K562 (cell line): Measurements from ENCODE around the gene LEPR. TPM values are rescaled to one million over a fixed set of nuclear protein-coding genes. Genes with fewer than 3 reads are reported as not detected.
A peak's percentile ranks its signal among the peaks of the same experiment; 100 is the strongest.

ENCODE experiments used
- ATAC-seq: fragments of 200-7000 bp; cut with Tn5 transposase; 3 replicates; pipeline ENCODE4 v1.9.1; 2020; ENCODE audit warnings: moderate library complexity
- BruUV-seq: library from RNA; stranded (reverse); fragments of 400-500 nt; replicated peaks from 2 replicates; lab custom pipeline; 2021; lab: Mats Ljungman, UMichigan
- CTCF ChIA-PET: fragments of 300-600 bp; formaldehyde crosslinking; extraction: SDS; loops from one replicate; lab custom pipeline; 2021; ENCODE audit warnings: low intra/inter-chr PET ratio; lab: Yijun Ruan, JAX
- POLR2A ChIA-PET: fragments of 300-600, 350-650 bp; sonication (Branson Sonifier 250); formaldehyde crosslinking; extraction: SDS; loops from one replicate; lab custom pipeline; 2021; ENCODE audit warnings: antibody characterized with exemption, inconsistent platforms; lab: Yijun Ruan, JAX
- DNase-seq, 4 experiments: peaks; one replicate each; pipeline versions ENCODE4 v3.0.0 to v3.0.0-alpha.2; 2011 to 2018; ENCODE audit warnings: low spot score in 3 of 4, mixed read lengths in 3 of 4; ENCODE audit errors: extremely low read depth in 1 of 4
- FAIRE-seq: peaks from 2 replicates; lab custom pipeline; 2011; peaks lifted over from hg19 to GRCh38; lab: Jason Lieb, UNC
- H2AFZ ChIP-seq: 2 replicates; pipeline ENCODE4 v1.6.0; 2011; ENCODE audit warnings: low read depth, low read length, control low read depth, inconsistent platforms
- H3K27ac ChIP-seq: fragments of 200-600 bp; 3 replicates; pipeline ENCODE4 v1.8.0; 2011; ENCODE audit warnings: low read depth, mild to moderate bottlenecking, control low read depth, inconsistent platforms, low read length, moderate library complexity, mixed read lengths; ENCODE audit errors: extremely low read depth
- H3K27me3 ChIP-seq, 2 experiments: fragments of 300-600 bp in 1 of 2; 2 replicates in 1 of 2; 3 replicates in 1 of 2; pipeline versions ENCODE4 v1.6.0 to v1.8.0; 2011; ENCODE audit warnings: inconsistent platforms in 2 of 2, low read length in 2 of 2, mild to moderate bottlenecking in 1 of 2, mixed read lengths in 1 of 2, moderate library complexity in 1 of 2; ENCODE audit not compliant: control insufficient read depth in 2 of 2, insufficient read depth in 2 of 2
- H3K36me3 ChIP-seq: fragments of 300-600 bp; 3 replicates; pipeline ENCODE4 v1.8.0; 2011; ENCODE audit warnings: mild to moderate bottlenecking, low read length, inconsistent platforms; ENCODE audit not compliant: control insufficient read depth, insufficient read depth
- H3K4me1 ChIP-seq, 2 experiments: fragments of 200-600 bp in 1 of 2; replicated peaks in 1 of 2; 2 replicates in 1 of 2; 3 replicates in 1 of 2; pipeline versions ENCODE4 v1.5.1 to v1.8.0; 2011; ENCODE audit warnings: inconsistent platforms in 2 of 2, low read length in 2 of 2, mild to moderate bottlenecking in 1 of 2, mixed read lengths in 1 of 2, moderate library complexity in 1 of 2; ENCODE audit not compliant: control insufficient read depth in 2 of 2, insufficient read depth in 2 of 2
- H3K4me2 ChIP-seq: 2 replicates; pipeline ENCODE4 v1.6.1; 2011; ENCODE audit warnings: low read length, control low read depth, inconsistent platforms, mixed read lengths; ENCODE audit not compliant: insufficient read depth
- H3K4me3 ChIP-seq: fragments of 200-600 bp; sonication (generic), shearing (Covaris generic); 2 replicates; pipeline ENCODE4 v1.5.1; 2016; ENCODE audit warnings: control low read depth, inconsistent platforms
- H3K79me2 ChIP-seq: fragments of 200-600 bp; 3 replicates; pipeline ENCODE4 v1.8.0; 2011; ENCODE audit warnings: low read length, inconsistent platforms; ENCODE audit not compliant: control insufficient read depth, insufficient read depth
- H3K9ac ChIP-seq, 2 experiments: 2 replicates each; pipeline versions ENCODE4 v1.6.0 to v1.6.1; 2011; ENCODE audit warnings: low read depth in 2 of 2, low read length in 2 of 2, control low read depth in 1 of 2, inconsistent platforms in 1 of 2, mild to moderate bottlenecking in 1 of 2, mixed read lengths in 1 of 2; ENCODE audit not compliant: insufficient read depth in 1 of 2
- H3K9me1 ChIP-seq: one replicate; pipeline ENCODE4 v1.6.0; 2011; ENCODE audit warnings: inconsistent platforms, mild to moderate bottlenecking, low read length, moderate library complexity; ENCODE audit not compliant: control insufficient read depth, insufficient read depth
- H3K9me3 ChIP-seq: replicated peaks from 2 replicates; pipeline ENCODE4 v1.5.1; 2011; ENCODE audit warnings: low read depth, low read length, inconsistent platforms; ENCODE audit not compliant: control insufficient read depth, insufficient read depth
- H4K20me1 ChIP-seq: replicated peaks from 2 replicates; pipeline ENCODE4 v1.6.1; 2011; ENCODE audit warnings: low read length, inconsistent platforms, mixed read lengths; ENCODE audit not compliant: control insufficient read depth, insufficient read depth
- ARID1B ChIP-seq: fragments of 450-650 bp; IDR thresholded peaks from 2 replicates; pipeline ENCODE4 v1.6.1; 2016; ENCODE audit warnings: antibody characterized with exemption, mild to moderate bottlenecking, inconsistent platforms
- CBX1 ChIP-seq: sonication (generic); IDR thresholded peaks from 2 replicates; pipeline ENCODE4 v1.6.1; 2016; ENCODE audit warnings: antibody characterized with exemption, low read depth, mild to moderate bottlenecking
- CC2D1A ChIP-seq: fragments of 450-650 bp; IDR thresholded peaks from 2 replicates; pipeline ENCODE4 v1.6.1; 2017; ENCODE audit warnings: mild to moderate bottlenecking
- CHCHD3 ChIP-seq: fragments of 250-450 bp; sonication (Bioruptor Pico); IDR thresholded peaks from 2 replicates; pipeline ENCODE4 v2.1.2; 2022; ENCODE audit warnings: mild to moderate bottlenecking
- EWSR1 ChIP-seq: fragments of 450-650 bp; IDR thresholded peaks from 2 replicates; pipeline ENCODE4 v1.6.1; 2018; ENCODE audit warnings: borderline replicate concordance, mild to moderate bottlenecking, low read depth, moderate library complexity; ENCODE audit not compliant: partially characterized antibody
- FOXA1 ChIP-seq: fragments of 450-650 bp; IDR thresholded peaks from 2 replicates; pipeline ENCODE4 v1.6.1; 2016; ENCODE audit warnings: mild to moderate bottlenecking, borderline replicate concordance
- GATAD2A ChIP-seq: fragments of 450-650 bp; IDR thresholded peaks from 2 replicates; pipeline ENCODE4 v1.6.1; 2017
- HDAC8 ChIP-seq: fragments of 450-650 bp; IDR thresholded peaks from 2 replicates; pipeline ENCODE4 v1.6.1; 2016; ENCODE audit warnings: mild to moderate bottlenecking, missing genetic modification characterization, moderate library complexity, missing compliant biosample characterization
- HNRNPL ChIP-seq: fragments of 200-400 bp; formaldehyde crosslinking; IDR thresholded peaks from 2 replicates; pipeline ENCODE4 v1.6.1; 2017; ENCODE audit warnings: low read depth, mild to moderate bottlenecking, low read length
- IFI16 ChIP-seq: fragments of 250-450 bp; sonication (Bioruptor Pico); IDR thresholded peaks from 2 replicates; pipeline ENCODE4 v2.1.2; 2022; ENCODE audit warnings: mild to moderate bottlenecking, inconsistent platforms
- NFE2L1 ChIP-seq: fragments of 450-650 bp; IDR thresholded peaks from 2 replicates; pipeline ENCODE4 v1.6.1; 2016; ENCODE audit warnings: missing genetic modification characterization, low read depth, mild to moderate bottlenecking, missing compliant biosample characterization, moderate library complexity, borderline replicate concordance
- PHB2 ChIP-seq: fragments of 450-650 bp; IDR thresholded peaks from 2 replicates; pipeline ENCODE4 v1.6.1; 2017; ENCODE audit warnings: low read depth
- POLR3A ChIP-seq: IDR thresholded peaks from 2 replicates; pipeline ENCODE4 v1.6.1; 2011; ENCODE audit warnings: borderline replicate concordance, mild to moderate bottlenecking, moderate library complexity; ENCODE audit not compliant: insufficient read length, insufficient read depth; ENCODE audit errors: extremely low read depth
- SMARCA4 ChIP-seq: fragments of 450-650 bp; IDR thresholded peaks from 2 replicates; pipeline ENCODE4 v1.6.1; 2016
- XRCC5 ChIP-seq: fragments of 200-400 bp; formaldehyde crosslinking; IDR thresholded peaks from 2 replicates; pipeline ENCODE4 v1.6.1; 2017; ENCODE audit warnings: low read depth, mild to moderate bottlenecking, low read length
- ZBED1 ChIP-seq: IDR thresholded peaks from 2 replicates; pipeline ENCODE4 v1.6.1; 2014
- ZNF12 ChIP-seq: sonication (generic); formaldehyde crosslinking; IDR thresholded peaks from 2 replicates; pipeline ENCODE4 v1.4.0; 2020; ENCODE audit warnings: mild to moderate bottlenecking, missing genetic modification reagents
- ZNF121 ChIP-seq: sonication (generic); formaldehyde crosslinking; conservative IDR thresholded peaks from 2 replicates; pipeline ENCODE4 v1.8.0; 2022; ENCODE audit warnings: missing genetic modification reagents
- WGBS: fragments of 100-300 bp; shearing (Covaris generic); methylation state at CpG from one replicate; pipeline ENCODE4 v1.1.6; 2016; ENCODE audit warnings: low coverage, mixed read lengths; ENCODE audit not compliant: insufficient coverage; ENCODE audit errors: missing lambda C conversion rate; 5-methylcytosine and 5-hydroxymethylcytosine counted together
- in situ Hi-C: fragments of 300-500 bp; cut with MboI; formaldehyde crosslinking; loops from 4 replicates; pipeline ENCODE4 v1.15.0; 2018; ENCODE audit warnings: inconsistent platforms, mixed read lengths
- intact Hi-C: fragments of 100-400 bp; cut with micrococcal nuclease; formaldehyde crosslinking; loops from 2 replicates; pipeline ENCODE4 v1.14.2; 2022
- polyA plus RNA-seq, 8 experiments: library from polyadenylated mRNA; depleted of rRNA in 4 of 8; stranded (reverse) in 5 of 8; unstranded in 3 of 8; fragments of >200 nt; fragmentation: Nextera tagmentation in 2 of 8; fragmentation: Illumina TruSeq in 1 of 8; extraction: Ambion mirVana in 2 of 8; extraction: Trizol in 1 of 8; gene quantifications; 2 replicates each; pipeline versions ENCODE4 v1.2.1 to v1.2.3, GENCODE V29; 2011 to 2014; ENCODE audit warnings: inconsistent platforms in 1 of 8, missing spikeins in 1 of 8
- total RNA-seq, 7 experiments: library from RNA; depleted of rRNA in 6 of 7; stranded (reverse); fragments of >200 nt in 6 of 7; fragmentation: Illumina TruSeq in 2 of 7; extraction: Trizol in 2 of 7; gene quantifications; 2 replicates each; pipeline versions ENCODE4 v1.2.1 to v1.2.3, GENCODE V29; 2011 to 2021; ENCODE audit warnings: low replicate concordance in 1 of 7
- TF ChIP-seq, protein P1 (sequence below), 3 experiments: IDR thresholded peaks in 2 of 3; conservative IDR thresholded peaks in 1 of 3; 2 replicates each; pipeline ENCODE4 v1.5.1; 2011 to 2012; ENCODE audit warnings: low read length in 3 of 3, mild to moderate bottlenecking in 3 of 3, control low read depth in 2 of 3, improper control_type of control experiment in 1 of 3, inconsistent platforms in 1 of 3, low read depth in 1 of 3, mixed read lengths in 1 of 3, moderate library complexity in 1 of 3; ENCODE audit not compliant: insufficient read depth in 2 of 3
- TF ChIP-seq, protein P2 (sequence below): sonication (generic); IDR thresholded peaks from 2 replicates; pipeline ENCODE4 v1.6.1; 2016
- TF ChIP-seq, protein P3 (sequence below): fragments of 450-650 bp; IDR thresholded peaks from 2 replicates; pipeline ENCODE4 v1.6.1; 2018; ENCODE audit warnings: mild to moderate bottlenecking, low read depth; ENCODE audit not compliant: partially characterized antibody

LEPR gene
- total and polyA plus RNA-seq, 9 of the 15 experiments (the other 6 are each of a cell fraction or from before 2014, with no cell fraction given) = 12.2 to 111 (median 43.1) TPM

DNA sequence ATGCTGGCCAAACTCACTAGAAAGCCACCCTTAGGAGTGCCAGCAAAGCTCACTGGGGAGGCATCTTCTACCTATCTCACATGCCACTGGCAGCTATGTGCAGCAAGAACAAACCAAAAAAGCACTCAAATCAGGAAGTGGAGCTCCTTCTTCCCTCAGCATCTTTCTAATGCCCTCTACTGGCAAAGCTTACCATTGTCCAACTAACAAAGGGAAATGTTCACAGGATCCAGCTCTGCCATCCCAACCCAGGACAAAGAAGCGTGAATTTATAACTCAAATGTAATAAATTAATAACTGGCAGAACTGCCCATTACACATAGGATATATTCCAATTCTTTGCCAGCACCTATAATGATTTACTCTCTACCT, 38.9 kb downstream of the LEPR start:
- H3K9me3 ChIP-seq = peaks cover 12% of the 10 kb centered on the region
- ChIA-PET POLR2A (interaction anchor here (0.7 to 1.7 kb wide), 3 partner anchors 11 to 965 kb away, joined by 3 to 5 read pairs (median 3); no protein-coding TSS in a partner anchor), CTCF (no interaction called here)
- no peaks in the 10 kb centered on the region for H4K20me1 ChIP-seq
- H3K9me1 ChIP-seq = no peaks in the 10 kb centered on the region
- H3K9ac ChIP-seq = no peak overlapping the region
- in situ Hi-C loops (no loop called here), intact Hi-C loops (no loop called here)
- H3K4me2 ChIP-seq = no peak overlapping the region
- no peaks in the 10 kb centered on the region for H3K79me2 ChIP-seq
- peak; percentile 59 for ATAC-seq
- no peak overlapping the region for H3K4me3 ChIP-seq
- H3K27me3 ChIP-seq = no peaks in the 10 kb centered on the region
- H2AFZ ChIP-seq = no peak overlapping the region
- no peak for FAIRE-seq
- H3K4me1 ChIP-seq = no peaks in the 10 kb centered on the region
- H3K36me3 ChIP-seq = peaks cover 21% of the 10 kb centered on the region
- WGBS = 87% methylated on average over 1 of the region's 1 CpG
- DNase-seq = no peak
- no peak overlapping the region for H3K27ac ChIP-seq
- BruUV-seq = no TSS peak
- TF ChIP-seq EWSR1 (no peak), GATAD2A (no peak), HDAC8 (tag) (no peak), ZBED1 (no peak), POLR3A (no peak), CHCHD3 (CRISPR knock-in tag) (no peak), IFI16 (CRISPR knock-in tag) (no peak), ZNF12 (CRISPR knock-in tag) (no peak), CBX1 (no peak), ARID1B (no peak), XRCC5 (no peak), FOXA1 (no peak), NFE2L1 (tag) (no peak), HNRNPL (no peak), ZNF121 (CRISPR knock-in tag) (no peak), CC2D1A (no peak), PHB2 (no peak), SMARCA4 (no peak)
- TF ChIP-seq, protein P1, sequence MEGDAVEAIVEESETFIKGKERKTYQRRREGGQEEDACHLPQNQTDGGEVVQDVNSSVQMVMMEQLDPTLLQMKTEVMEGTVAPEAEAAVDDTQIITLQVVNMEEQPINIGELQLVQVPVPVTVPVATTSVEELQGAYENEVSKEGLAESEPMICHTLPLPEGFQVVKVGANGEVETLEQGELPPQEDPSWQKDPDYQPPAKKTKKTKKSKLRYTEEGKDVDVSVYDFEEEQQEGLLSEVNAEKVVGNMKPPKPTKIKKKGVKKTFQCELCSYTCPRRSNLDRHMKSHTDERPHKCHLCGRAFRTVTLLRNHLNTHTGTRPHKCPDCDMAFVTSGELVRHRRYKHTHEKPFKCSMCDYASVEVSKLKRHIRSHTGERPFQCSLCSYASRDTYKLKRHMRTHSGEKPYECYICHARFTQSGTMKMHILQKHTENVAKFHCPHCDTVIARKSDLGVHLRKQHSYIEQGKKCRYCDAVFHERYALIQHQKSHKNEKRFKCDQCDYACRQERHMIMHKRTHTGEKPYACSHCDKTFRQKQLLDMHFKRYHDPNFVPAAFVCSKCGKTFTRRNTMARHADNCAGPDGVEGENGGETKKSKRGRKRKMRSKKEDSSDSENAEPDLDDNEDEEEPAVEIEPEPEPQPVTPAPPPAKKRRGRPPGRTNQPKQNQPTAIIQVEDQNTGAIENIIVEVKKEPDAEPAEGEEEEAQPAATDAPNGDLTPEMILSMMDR (IDR thresholded peaks at IDR 0.05 in 2 of 3, conservative IDR thresholded peaks at IDR 0.05 in 1 of 3; ENCODE audit: insufficient read depth in 2 of 3, low read depth in 1 of 3, low read length in 3 of 3) = peak in 2 of 3 experiments; percentile 27 to 42; a peak in 3 of 6 replicates
- TF ChIP-seq, protein P2, sequence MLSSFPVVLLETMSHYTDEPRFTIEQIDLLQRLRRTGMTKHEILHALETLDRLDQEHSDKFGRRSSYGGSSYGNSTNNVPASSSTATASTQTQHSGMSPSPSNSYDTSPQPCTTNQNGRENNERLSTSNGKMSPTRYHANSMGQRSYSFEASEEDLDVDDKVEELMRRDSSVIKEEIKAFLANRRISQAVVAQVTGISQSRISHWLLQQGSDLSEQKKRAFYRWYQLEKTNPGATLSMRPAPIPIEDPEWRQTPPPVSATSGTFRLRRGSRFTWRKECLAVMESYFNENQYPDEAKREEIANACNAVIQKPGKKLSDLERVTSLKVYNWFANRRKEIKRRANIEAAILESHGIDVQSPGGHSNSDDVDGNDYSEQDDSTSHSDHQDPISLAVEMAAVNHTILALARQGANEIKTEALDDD = no peak
- TF ChIP-seq, protein P3, sequence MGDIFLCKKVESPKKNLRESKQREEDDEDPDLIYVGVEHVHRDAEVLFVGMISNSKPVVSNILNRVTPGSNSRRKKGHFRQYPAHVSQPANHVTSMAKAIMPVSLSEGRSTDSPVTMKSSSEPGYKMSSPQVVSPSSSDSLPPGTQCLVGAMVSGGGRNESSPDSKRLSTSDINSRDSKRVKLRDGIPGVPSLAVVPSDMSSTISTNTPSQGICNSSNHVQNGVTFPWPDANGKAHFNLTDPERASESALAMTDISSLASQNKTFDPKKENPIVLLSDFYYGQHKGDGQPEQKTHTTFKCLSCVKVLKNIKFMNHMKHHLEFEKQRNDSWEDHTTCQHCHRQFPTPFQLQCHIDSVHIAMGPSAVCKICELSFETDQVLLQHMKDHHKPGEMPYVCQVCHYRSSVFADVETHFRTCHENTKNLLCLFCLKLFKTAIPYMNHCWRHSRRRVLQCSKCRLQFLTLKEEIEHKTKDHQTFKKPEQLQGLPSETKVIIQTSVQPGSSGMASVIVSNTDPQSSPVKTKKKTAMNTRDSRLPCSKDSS = no peak
